AG04449 (cell line): ENCODE data around the gene ADRM1.

Source experiments
- CTCF ChIA-PET: fragments of 350-600 bp; formaldehyde crosslinking; extraction: SDS; loops from one replicate; lab custom pipeline; 2021; ENCODE audit warnings: antibody characterized with exemption; lab: Yijun Ruan, JAX
- POLR2A ChIA-PET: fragments of 400-600, 350-600 bp; formaldehyde crosslinking; extraction: SDS; loops from one replicate; lab custom pipeline; 2020; ENCODE audit warnings: antibody characterized with exemption, inconsistent platforms; lab: Yijun Ruan, JAX
- DNase-seq: peaks from one replicate; pipeline ENCODE4 v3.0.0-alpha.2; 2010; ENCODE audit warnings: low read depth, low spot score
- H3K4me3 ChIP-seq: 2 replicates; pipeline ENCODE4 v1.5.1; 2011; ENCODE audit warnings: low read depth, mild to moderate bottlenecking, control low read depth, low read length
- TF ChIP-seq, protein P1 (sequence below): IDR thresholded peaks from one replicate; pipeline ENCODE4 v1.5.1; 2011; ENCODE audit warnings: mild to moderate bottlenecking, moderate library complexity, low read length, control low read depth, inconsistent platforms; ENCODE audit not compliant: insufficient read depth; ENCODE audit errors: missing control alignments

Gene ADRM1

DNA sequence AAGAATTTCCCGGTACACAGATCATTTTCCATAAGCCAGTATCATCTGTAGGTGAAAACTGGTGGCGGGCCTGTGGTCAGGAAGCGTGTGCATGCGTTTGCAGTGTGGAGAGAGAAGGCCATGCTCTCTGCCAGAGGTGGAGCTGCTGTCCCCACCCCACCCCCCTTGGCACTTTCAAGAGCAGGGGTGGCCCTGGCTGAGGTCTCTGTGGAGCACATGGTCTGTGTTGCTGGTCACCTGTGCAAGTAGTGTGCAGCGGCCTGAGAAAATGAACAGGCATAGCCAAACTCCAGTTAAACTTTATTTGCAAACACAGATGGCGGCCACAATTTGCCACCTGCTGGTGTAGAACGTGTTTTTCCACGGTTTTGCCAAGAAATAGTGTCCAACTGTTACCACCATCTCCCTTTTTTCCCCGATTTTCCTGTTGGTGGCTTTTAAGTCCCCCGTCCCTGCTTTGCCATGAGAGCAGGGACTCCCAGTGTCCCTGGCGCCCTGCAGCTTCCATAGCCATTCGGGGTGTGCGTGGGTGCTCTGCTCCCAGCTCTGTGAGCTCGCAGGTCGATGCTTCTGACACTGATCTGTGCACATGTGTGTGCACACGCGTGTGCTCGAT, 2.5 kb downstream of the ADRM1 start:
- DNase-seq: no peak
- ChIA-PET CTCF (interaction anchor here (0.8 to 5.1 kb wide), 3 partner anchors 70 to 81 kb away, joined by 3 to 22 read pairs (median 6); partner anchors contain the start of gene RPS21), POLR2A (interaction anchor here (0.6 kb wide), 2 partner anchors 38 to 82 kb away, joined by 3 read pairs; partner anchors contain the start of gene RPS21)
- TF ChIP-seq, protein P1, sequence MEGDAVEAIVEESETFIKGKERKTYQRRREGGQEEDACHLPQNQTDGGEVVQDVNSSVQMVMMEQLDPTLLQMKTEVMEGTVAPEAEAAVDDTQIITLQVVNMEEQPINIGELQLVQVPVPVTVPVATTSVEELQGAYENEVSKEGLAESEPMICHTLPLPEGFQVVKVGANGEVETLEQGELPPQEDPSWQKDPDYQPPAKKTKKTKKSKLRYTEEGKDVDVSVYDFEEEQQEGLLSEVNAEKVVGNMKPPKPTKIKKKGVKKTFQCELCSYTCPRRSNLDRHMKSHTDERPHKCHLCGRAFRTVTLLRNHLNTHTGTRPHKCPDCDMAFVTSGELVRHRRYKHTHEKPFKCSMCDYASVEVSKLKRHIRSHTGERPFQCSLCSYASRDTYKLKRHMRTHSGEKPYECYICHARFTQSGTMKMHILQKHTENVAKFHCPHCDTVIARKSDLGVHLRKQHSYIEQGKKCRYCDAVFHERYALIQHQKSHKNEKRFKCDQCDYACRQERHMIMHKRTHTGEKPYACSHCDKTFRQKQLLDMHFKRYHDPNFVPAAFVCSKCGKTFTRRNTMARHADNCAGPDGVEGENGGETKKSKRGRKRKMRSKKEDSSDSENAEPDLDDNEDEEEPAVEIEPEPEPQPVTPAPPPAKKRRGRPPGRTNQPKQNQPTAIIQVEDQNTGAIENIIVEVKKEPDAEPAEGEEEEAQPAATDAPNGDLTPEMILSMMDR: no peak
- no peak overlapping the region for H3K4me3 ChIP-seq

DNA sequence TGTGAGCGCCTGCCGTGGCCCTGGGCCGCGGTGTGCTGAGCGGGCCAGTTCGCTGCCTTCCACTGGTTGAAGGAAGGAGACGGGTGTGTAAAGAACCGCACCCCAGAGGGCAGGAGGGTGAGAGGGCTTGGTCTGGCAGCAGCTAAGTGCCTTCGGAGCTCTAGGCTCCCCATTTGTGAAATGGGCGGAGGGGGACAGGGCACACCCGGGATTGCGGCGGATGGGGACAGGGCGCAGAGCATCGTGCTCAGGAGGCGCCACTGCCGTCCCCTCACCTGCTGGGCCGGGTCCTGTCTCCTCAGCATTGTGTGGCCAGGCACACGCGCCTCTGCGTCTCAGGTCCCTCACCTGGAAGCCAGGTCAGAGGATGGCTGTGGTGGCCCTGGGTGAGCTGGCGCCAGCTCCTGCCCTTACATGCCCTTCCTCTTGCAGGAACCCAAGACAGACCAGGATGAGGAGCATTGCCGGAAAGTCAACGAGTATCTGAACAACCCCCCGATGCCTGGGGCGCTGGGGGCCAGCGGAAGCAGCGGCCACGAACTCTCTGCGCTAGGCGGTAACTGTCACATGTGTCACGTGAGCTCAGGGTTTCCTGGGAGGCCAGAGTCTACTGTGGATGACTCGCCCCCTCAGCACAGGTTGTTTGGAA, 3.1 kb downstream of the ADRM1 start:
- POLR2A ChIA-PET: interaction anchor here (0.6 kb wide), 3 partner anchors 38 to 406 kb away, joined by 3 read pairs; partner anchors contain the start of gene RPS21
- TF ChIP-seq, protein P1: no peak
- CTCF ChIA-PET: interaction anchor here (1.2 to 5.1 kb wide), 2 partner anchors 69 to 77 kb away, joined by 6 to 22 read pairs; no protein-coding TSS in a partner anchor
- no peak for DNase-seq
- H3K4me3 ChIP-seq: no peak overlapping the region

DNA sequence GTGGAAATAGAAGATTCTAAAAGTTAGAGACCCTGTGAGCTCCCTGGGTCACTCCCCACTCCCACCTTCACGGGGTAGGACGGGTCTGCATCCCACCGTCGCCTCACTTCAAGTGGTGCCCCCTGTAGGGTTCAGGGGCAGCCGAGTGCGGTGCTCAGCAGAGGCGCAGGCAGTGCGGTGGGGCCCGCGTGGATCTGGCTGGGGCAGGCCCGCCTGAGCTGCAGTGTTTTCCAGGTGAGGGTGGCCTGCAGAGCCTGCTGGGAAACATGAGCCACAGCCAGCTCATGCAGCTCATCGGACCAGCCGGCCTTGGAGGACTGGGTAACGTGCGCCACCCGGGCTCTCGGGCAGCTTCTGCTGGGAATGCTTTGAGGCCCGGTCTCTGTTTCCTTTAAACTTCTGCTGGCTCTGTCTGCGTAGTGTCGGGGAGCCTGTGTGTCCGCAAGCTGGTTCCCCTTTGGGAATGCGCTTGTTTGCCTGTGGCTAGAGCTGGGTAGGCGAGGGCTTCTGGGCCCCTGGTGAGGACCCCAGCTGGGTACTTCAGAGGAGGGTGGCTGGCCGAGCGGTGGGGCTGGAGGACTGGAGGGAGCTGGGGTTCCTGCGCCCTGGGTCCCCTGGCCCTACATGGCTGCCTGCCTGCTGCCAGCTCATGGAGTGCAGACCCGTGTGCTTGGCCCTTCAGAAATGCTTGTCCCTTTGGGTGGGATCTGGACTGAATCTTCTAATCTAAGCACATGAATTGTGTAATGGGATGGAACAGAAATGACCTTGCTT, 3.8 kb downstream of the ADRM1 start:
- POLR2A ChIA-PET: interaction anchor here (0.6 kb wide), 1 partner anchor 406 kb away, joined by 3 read pairs; no protein-coding TSS in a partner anchor
- CTCF ChIA-PET: interaction anchor here (1.6 to 5.1 kb wide), 2 partner anchors 68 to 76 kb away, joined by 6 to 22 read pairs; no protein-coding TSS in a partner anchor
- no peak overlapping the region for H3K4me3 ChIP-seq
- no peak for DNase-seq
- TF ChIP-seq, protein P1: no peak

DNA sequence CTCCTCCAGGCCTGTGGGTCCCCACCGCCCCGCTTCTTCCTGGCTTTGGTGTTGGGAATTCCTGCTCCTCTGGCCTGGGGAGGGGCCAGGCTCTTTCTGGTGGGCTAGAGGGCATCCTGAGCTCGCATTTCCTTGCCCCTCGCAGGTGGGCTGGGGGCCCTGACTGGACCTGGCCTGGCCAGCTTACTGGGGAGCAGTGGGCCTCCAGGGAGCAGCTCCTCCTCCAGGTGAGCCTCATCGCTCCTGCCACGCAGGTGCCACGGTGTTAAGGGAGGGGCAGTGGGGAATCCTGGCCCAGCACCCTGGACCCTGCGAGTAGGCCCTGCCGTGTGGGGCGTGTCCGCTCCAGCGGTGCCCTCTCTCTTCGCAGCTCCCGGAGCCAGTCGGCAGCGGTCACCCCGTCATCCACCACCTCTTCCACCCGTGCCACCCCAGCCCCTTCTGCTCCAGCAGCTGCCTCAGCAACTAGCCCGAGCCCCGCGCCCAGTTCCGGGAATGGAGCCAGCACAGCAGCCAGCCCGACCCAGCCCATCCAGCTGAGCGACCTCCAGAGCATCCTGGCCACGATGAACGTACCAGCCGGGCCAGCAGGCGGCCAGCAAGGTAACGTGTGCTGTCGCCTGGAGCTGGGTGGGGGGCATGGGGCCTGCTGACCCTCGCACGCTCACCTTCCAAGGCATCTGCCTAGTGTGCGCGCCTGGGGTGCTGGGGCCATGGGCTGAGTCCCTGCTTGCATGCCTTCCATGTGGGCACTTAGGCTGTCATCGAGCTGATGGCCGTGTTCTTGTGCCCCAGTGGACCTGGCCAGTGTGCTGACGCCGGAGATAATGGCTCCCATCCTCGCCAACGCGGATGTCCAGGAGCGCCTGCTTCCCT, 4.7 kb downstream of the ADRM1 start:
- DNase-seq: no peak
- TF ChIP-seq, protein P1: no peak
- no peak overlapping the region for H3K4me3 ChIP-seq
- CTCF ChIA-PET: interaction anchor here (1.1 to 5.1 kb wide), 3 partner anchors 10 to 75 kb away, joined by 3 to 22 read pairs (median 6); no protein-coding TSS in a partner anchor
- POLR2A ChIA-PET: no interaction called here

DNA sequence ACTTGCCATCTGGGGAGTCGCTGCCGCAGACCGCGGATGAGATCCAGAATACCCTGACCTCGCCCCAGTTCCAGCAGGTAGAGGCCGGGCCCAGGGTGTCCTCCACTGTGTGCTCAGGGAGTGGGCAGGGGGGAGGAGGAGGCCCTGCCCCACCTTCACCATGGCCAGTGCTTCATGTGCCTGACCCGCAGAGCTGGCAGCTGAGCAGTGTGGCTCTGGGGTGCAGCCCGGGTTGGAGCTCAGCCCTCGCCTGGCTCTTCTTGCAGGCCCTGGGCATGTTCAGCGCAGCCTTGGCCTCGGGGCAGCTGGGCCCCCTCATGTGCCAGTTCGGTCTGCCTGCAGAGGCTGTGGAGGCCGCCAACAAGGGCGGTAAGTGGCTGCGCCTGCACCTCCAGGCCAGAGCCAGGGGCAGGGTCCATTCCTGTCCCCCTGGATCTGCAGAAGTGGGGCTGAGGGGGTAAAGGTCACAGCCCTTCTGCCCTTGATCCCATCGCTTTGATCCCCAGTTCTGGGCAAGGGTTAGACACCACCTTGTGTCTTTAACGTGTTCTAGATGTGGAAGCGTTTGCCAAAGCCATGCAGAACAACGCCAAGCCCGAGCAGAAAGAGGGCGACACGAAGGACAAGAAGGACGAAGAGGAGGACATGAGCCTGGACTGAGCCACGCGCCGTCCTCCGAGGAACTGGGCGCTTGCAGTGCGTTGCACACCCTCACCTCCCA, 5.5 kb downstream of the ADRM1 start:
- ChIA-PET CTCF (interaction anchor here (1.0 to 5.1 kb wide), 4 partner anchors 9 to 74 kb away, joined by 3 to 22 read pairs (median 4); no protein-coding TSS in a partner anchor), POLR2A (no interaction called here)
- DNase-seq: no peak
- H3K4me3 ChIP-seq: no peak overlapping the region
- TF ChIP-seq, protein P1: no peak
